Right ventricle myocardium superior (tissue), 1 donor: ENCODE data around the gene KMT2C. TPM values are rescaled to one million over a fixed set of nuclear protein-coding genes. Genes with fewer than 3 reads are reported as not detected.
"Not testable (repeated sequence)": the region's sequence is repeated elsewhere in the genome, so short reads cannot be mapped to it uniquely, and the experiment has no call there.

ENCODE experiments used
- ATAC-seq: fragments of 200-7000 bp; cut with Tn5 transposase; one replicate; pipeline ENCODE4 v1.9.1; 2020; ENCODE audit warnings: mild to moderate bottlenecking; ENCODE audit not compliant: poor library complexity
- DNase-seq: peaks from one replicate; pipeline ENCODE4 v3.0.0-alpha.2; 2020
- intact Hi-C: fragments of 100-400 bp; cut with DNase I; formaldehyde crosslinking; loops from one replicate; pipeline ENCODE4 v1.11.2; 2022
- long read RNA-seq: library from polyadenylated mRNA; unstranded; transcript quantifications from one replicate; pipeline ENCODE4 v2.0.0, GENCODE V29; 2021
- total RNA-seq: library from RNA; stranded (reverse); fragmentation: NEBNext Ultra II Directional; extraction: Animal tissue kit (Norgen Biotek cat#: 25700); gene quantifications from one replicate; pipeline ENCODE4 v1.2.1, GENCODE V29; 2021
- donor health status: DM: no; HTN: yes; CAD: no; lungs with severe emphysema.

KMT2C gene
- total RNA-seq, result 34.8 TPM
- long read RNA-seq, partial matches to known transcripts, result 9 of 11 reads
- long read RNA-seq, other reads (novel, unspliced or antisense), result 2 of 11 reads

- DNase-seq, result peak; percentile 78
- intact Hi-C loops, result no loop called here
- ATAC-seq, result peak; percentile 39
Observed at GRCh38 chr7:152435384-152436110, at the start of gene KMT2C. TSS of gene KMT2C (minus strand) at chr7:152436003. CDS start at chr7:152435786, 217 bp downstream.

- no peak for DNase-seq
- no peak for ATAC-seq
- intact Hi-C loops, result no loop called here
Observed at GRCh38 chr7:152481082-152481481, 45.3 kb upstream of the KMT2C start.

GRCh38 chr7:152480664-152481063, 44.9 kb upstream of the KMT2C start:
- intact Hi-C loops, result no loop called here
- ATAC-seq (no peak), DNase-seq (no peak)

GRCh38 chr7:152479595-152479994, 43.8 kb upstream of the KMT2C start:
- DNase-seq (no peak), ATAC-seq (no peak)
- intact Hi-C loops, result no loop called here

- DNase-seq, result no peak
- intact Hi-C loops, result no loop called here
- no peak for ATAC-seq
Observed at GRCh38 chr7:152478140-152478539, 42.3 kb upstream of the KMT2C start.

GRCh38 chr7:152477079-152477478, 41.3 kb upstream of the KMT2C start:
- ATAC-seq, result no peak
- no peak for DNase-seq
- intact Hi-C loops, result no loop called here

- ATAC-seq (no peak), DNase-seq (no peak)
- intact Hi-C loops, result no loop called here
Observed at GRCh38 chr7:152476551-152476950, 40.7 kb upstream of the KMT2C start.

GRCh38 chr7:152471023-152471620, 35.3 kb upstream of the KMT2C start:
- DNase-seq, ATAC-seq, intact Hi-C loops: not testable (repeated sequence)

- ATAC-seq, DNase-seq, intact Hi-C loops: not testable (repeated sequence)
Observed at GRCh38 chr7:152470251-152471022, 34.6 kb upstream of the KMT2C start.

GRCh38 chr7:152469576-152469975, 33.8 kb upstream of the KMT2C start:
- DNase-seq, intact Hi-C loops, ATAC-seq: not testable (repeated sequence)

- no peak for DNase-seq
- intact Hi-C loops, result no loop called here
- ATAC-seq, result no peak
Observed at GRCh38 chr7:152467225-152467624, 31.4 kb upstream of the KMT2C start.

- no peak for DNase-seq
- ATAC-seq, result no peak
- intact Hi-C loops, result no loop called here
Observed at GRCh38 chr7:152465119-152465387, 29.2 kb upstream of the KMT2C start.

GRCh38 chr7:152464312-152465118, 28.7 kb upstream of the KMT2C start:
- DNase-seq (peak; percentile 87), ATAC-seq (peak; percentile 78)
- intact Hi-C loops, result no loop called here

- intact Hi-C loops, result no loop called here
- peak; percentile 94 for ATAC-seq
- DNase-seq, result peak; percentile 100
Observed at GRCh38 chr7:152463709-152464311, 28.0 kb upstream of the KMT2C start.

- ATAC-seq (peak; percentile 24), DNase-seq (no peak)
- intact Hi-C loops, result no loop called here
Observed at GRCh38 chr7:152462995-152463708, 27.3 kb upstream of the KMT2C start.

GRCh38 chr7:152459724-152460251, 24.0 kb upstream of the KMT2C start:
- intact Hi-C loops, result no loop called here
- DNase-seq (peak; percentile 52), ATAC-seq (no peak)

GRCh38 chr7:152451356-152451755, 15.6 kb upstream of the KMT2C start:
- DNase-seq (no peak), ATAC-seq (no peak)
- intact Hi-C loops, result no loop called here
